Loucy (cell line): ENCODE data around the gene SUCLG2.

Experiments
- EZH2phosphoT487 ChIP-seq: fragments of 200-600 bp; IDR thresholded peaks from 2 replicates; pipeline ENCODE4 v1.6.1; 2018; ENCODE audit warnings: antibody characterized with exemption, mild to moderate bottlenecking, moderate library complexity, borderline replicate concordance
- TF ChIP-seq, protein P1 (sequence below): fragments of 200-600 bp; sonication (generic); conservative IDR thresholded peaks from 2 replicates; pipeline ENCODE4 v1.5.1; 2014; ENCODE audit warnings: mild to moderate bottlenecking, antibody characterized with exemption, low read length

DNA sequence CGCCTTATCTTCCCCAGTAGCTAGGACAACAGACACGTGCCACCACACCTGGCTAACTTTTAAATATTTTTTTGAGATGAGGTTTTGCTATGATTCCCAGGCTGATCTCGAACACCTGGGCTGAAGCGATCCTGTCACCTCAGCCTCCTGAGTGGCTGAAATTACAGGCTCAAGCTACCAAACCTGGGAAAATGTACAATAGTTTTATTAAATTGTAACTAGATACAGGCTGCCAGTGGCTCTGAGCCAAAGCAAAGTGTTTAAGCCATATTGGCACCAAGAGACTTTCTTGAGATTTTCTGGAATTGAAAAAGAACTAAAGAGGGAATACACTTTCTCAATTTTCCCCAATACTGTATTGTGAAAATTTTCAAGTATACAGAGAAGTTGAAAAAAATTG lies 204.3 kb downstream of the SUCLG2 start:
- TF ChIP-seq, protein P1, sequence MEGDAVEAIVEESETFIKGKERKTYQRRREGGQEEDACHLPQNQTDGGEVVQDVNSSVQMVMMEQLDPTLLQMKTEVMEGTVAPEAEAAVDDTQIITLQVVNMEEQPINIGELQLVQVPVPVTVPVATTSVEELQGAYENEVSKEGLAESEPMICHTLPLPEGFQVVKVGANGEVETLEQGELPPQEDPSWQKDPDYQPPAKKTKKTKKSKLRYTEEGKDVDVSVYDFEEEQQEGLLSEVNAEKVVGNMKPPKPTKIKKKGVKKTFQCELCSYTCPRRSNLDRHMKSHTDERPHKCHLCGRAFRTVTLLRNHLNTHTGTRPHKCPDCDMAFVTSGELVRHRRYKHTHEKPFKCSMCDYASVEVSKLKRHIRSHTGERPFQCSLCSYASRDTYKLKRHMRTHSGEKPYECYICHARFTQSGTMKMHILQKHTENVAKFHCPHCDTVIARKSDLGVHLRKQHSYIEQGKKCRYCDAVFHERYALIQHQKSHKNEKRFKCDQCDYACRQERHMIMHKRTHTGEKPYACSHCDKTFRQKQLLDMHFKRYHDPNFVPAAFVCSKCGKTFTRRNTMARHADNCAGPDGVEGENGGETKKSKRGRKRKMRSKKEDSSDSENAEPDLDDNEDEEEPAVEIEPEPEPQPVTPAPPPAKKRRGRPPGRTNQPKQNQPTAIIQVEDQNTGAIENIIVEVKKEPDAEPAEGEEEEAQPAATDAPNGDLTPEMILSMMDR: no peak
- no peak for TF ChIP-seq EZH2phosphoT487
